NT2/D1 (cell line): Measurements from ENCODE around the gene ATP5F1A.
"Not testable (repeated sequence)": the region's sequence is repeated elsewhere in the genome, so short reads cannot be mapped to it uniquely, and the experiment has no call there.

ENCODE experiments used
- DNase-seq: peaks from one replicate; pipeline ENCODE4 v3.0.0-alpha.2; 2011; ENCODE audit warnings: low read depth, low spot score
- H3K27me3 ChIP-seq: 2 replicates; pipeline ENCODE4 v1.6.0; 2011; ENCODE audit warnings: mild to moderate bottlenecking; ENCODE audit not compliant: insufficient read length, insufficient read depth
- H3K36me3 ChIP-seq: 2 replicates; pipeline ENCODE4 v1.6.1; 2011; ENCODE audit warnings: mild to moderate bottlenecking, low read length, mixed read lengths; ENCODE audit not compliant: insufficient read depth, insufficient read length
- H3K4me1 ChIP-seq: 2 replicates; pipeline ENCODE4 v1.5.1; 2011; ENCODE audit not compliant: insufficient read depth, insufficient read length
- H3K4me3 ChIP-seq: 2 replicates; pipeline ENCODE4 v1.5.1; 2011; ENCODE audit warnings: low read depth; ENCODE audit not compliant: insufficient read length
- H3K9ac ChIP-seq: 2 replicates; pipeline ENCODE4 v1.6.0; 2011; ENCODE audit warnings: low read depth; ENCODE audit not compliant: insufficient read length
- H3K9me3 ChIP-seq: 2 replicates; pipeline ENCODE4 v1.5.1; 2011; ENCODE audit warnings: mild to moderate bottlenecking, low read length; ENCODE audit not compliant: insufficient read depth
- SUZ12 ChIP-seq: IDR thresholded peaks from 2 replicates; pipeline ENCODE4 v1.6.1; 2011; ENCODE audit not compliant: insufficient read length, insufficient read depth; ENCODE audit errors: extremely low read depth
- YY1 ChIP-seq: IDR thresholded peaks from 2 replicates; pipeline ENCODE4 v1.6.1; 2011; ENCODE audit not compliant: insufficient read length, insufficient read depth
- ZNF274 ChIP-seq: IDR thresholded peaks from 2 replicates; pipeline ENCODE4 v1.6.1; 2011; ENCODE audit warnings: mild to moderate bottlenecking, low read depth, low read length

The ATP5F1A gene

GRCh38 chr18:46097801-46098615 is at the start of gene ATP5F1A:
TSS of gene ATP5F1A (minus strand) at chr18:46098296. CDS start at chr18:46098231, 65 bp downstream.
- no peaks in the 10 kb centered on the region for H3K9me3 ChIP-seq
- H3K4me3 ChIP-seq: peak within 1 kb of the TSS; percentile 76
- DNase-seq: peak; percentile 42
- H3K4me1 ChIP-seq: no peaks in the 10 kb centered on the region
- H3K27me3 ChIP-seq: no peaks in the 10 kb centered on the region
- TF ChIP-seq SUZ12 (no peak), YY1 (peak; percentile 67)
- H3K36me3 ChIP-seq: peaks cover 31% of the 10 kb centered on the region
- H3K9ac ChIP-seq: peak within 1 kb of the TSS; percentile 89

DNA sequence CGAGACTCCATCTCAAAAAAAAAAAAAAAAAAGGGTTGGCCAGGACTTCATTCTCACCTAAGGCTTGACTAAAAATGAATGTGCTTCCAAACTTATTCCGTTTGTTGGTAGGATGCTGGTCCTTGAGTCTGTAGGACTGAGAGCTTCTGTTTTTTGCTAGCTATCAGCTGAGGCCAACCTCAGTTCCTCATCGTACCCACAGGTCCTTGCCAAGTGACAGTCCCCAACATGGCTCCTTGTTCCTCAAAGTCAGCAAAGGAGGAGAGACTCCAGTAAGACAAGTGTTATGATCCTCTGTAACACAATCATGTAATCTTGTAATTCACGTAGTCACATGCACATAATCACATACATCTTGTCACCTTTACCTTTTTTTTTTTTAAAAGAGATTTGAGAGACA is 43.1 kb upstream of the ATP5F1A start:
- no peak overlapping the region for H3K4me3 ChIP-seq
- TF ChIP-seq YY1: no peak
- TF ChIP-seq SUZ12: no peak
- no peak for TF ChIP-seq ZNF274
- DNase-seq: no peak
- no peak overlapping the region for H3K9ac ChIP-seq
- no peaks in the 10 kb centered on the region for H3K9me3 ChIP-seq
- H3K4me1 ChIP-seq: no peaks in the 10 kb centered on the region
- H3K27me3 ChIP-seq: no peaks in the 10 kb centered on the region
- no peaks in the 10 kb centered on the region for H3K36me3 ChIP-seq

DNA sequence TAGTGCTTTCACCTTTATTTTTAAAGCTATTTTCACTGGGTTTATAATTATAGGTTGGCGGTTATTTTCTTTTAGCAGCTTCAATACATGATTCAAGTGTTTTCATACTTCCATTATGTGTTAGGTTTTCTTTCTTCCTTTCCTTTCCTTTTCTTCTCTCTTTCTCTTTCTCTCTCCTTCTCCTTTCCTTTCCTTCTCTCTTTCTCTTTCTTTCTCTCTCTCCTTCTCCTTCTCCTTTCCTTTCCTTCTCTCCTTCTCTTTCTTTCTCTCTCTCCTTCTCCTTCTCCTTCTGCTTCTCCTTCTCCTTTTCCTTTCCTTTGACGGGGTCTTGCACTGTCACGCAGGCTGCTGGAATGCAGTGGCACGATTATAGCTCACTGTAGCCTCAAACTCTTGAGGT is 42.1 kb upstream of the ATP5F1A start:
- no peaks in the 10 kb centered on the region for H3K27me3 ChIP-seq
- H3K4me3 ChIP-seq: no peak overlapping the region
- DNase-seq: no peak
- no peaks in the 10 kb centered on the region for H3K9me3 ChIP-seq
- no peak overlapping the region for H3K9ac ChIP-seq
- no peak for TF ChIP-seq YY1
- no peak for TF ChIP-seq ZNF274
- TF ChIP-seq SUZ12: no peak
- no peaks in the 10 kb centered on the region for H3K36me3 ChIP-seq
- no peaks in the 10 kb centered on the region for H3K4me1 ChIP-seq

DNA sequence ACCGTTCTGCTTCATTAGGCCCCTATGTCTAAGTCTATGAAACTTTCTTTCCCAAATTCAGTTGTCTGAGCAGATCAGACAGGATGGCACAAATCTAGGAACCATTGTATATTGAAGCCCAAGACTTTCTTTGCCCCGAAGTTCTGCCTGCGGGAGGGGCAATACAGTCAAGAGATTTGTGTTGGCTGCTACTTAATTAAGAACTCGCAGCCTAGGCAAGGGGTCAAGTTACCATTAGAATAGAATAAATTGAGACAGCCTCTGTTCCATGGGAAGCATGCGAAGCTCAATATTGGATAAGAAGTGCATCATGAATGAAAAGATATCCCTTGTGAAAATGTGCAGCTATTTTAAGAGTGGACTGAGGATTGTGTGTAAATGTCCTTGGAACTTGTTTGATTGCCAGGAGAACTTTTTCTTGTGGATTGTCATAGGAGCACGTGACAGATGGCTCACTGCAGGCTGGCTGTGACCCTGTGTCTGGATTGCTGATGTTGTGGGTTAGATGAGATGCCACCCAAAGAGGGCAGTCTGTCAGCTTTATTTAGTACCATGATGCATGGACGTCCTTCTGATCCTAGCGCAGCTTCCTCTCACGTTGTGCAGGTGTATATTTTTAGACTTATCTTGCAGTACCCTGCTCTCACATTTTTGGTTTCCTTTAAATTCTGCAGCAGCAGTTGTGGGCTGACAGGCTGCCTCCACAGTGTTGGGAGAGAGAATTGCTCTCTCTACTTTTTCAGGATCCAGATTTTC is 37.0 kb upstream of the ATP5F1A start:
- TF ChIP-seq ZNF274 (no peak), SUZ12 (no peak)
- DNase-seq: no peak
- Histone ChIP-seq H3K36me3 (peaks cover 5% of the 10 kb centered on the region), H3K9me3 (no peaks in the 10 kb centered on the region), H3K27me3 (no peaks in the 10 kb centered on the region), H3K4me1 (no peaks in the 10 kb centered on the region), H3K4me3 (no peak overlapping the region), H3K9ac (no peak overlapping the region)

DNA sequence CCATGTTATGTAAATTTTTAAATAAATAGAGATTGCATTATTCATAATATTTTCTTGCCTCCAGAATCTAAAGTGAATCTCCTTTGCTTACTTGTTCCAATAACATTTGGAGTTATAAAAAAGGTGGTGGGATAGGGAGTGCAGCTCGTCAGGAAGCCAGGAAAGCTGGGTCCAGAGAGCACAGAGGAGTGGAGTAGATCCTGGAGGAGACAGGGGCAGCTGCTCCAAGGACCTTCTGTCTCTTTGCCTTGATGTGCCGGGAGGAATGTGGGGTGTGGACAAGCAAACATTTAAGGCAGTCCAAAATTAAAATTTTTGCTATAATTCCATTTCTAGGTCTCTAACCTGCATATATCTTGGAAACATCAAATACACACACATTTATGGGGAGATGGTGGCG is 35.4 kb upstream of the ATP5F1A start:
- no peaks in the 10 kb centered on the region for H3K4me1 ChIP-seq
- DNase-seq: no peak
- H3K27me3 ChIP-seq: no peaks in the 10 kb centered on the region
- no peak for TF ChIP-seq YY1
- no peak for TF ChIP-seq SUZ12
- TF ChIP-seq ZNF274: no peak
- peaks cover 21% of the 10 kb centered on the region for H3K36me3 ChIP-seq
- no peak overlapping the region for H3K4me3 ChIP-seq
- no peak overlapping the region for H3K9ac ChIP-seq
- H3K9me3 ChIP-seq: no peaks in the 10 kb centered on the region

DNA sequence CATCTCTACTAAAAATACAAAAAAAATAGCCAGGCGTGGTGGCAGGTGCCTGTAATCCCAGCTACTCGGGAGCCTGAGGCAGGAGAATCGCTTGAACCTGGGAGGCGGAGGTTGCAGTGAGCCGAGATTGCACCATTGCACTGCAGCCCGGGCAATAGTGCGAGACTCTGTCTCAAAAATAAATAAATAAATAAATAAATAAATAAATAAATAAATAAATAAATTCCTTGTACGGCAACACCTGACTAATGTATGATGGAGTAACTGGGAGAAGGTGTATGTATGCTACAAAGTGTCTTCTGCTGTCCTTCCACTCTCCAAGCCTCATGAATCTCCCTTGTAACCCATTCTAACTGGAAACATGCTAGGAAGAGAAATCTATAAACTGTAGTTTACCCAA is 32.5 kb upstream of the ATP5F1A start:
- H3K9ac ChIP-seq, H3K27me3 ChIP-seq, H3K9me3 ChIP-seq, H3K4me1 ChIP-seq, DNase-seq, H3K4me3 ChIP-seq: not testable (repeated sequence)
- peaks cover 35% of the 10 kb centered on the region for H3K36me3 ChIP-seq

DNA sequence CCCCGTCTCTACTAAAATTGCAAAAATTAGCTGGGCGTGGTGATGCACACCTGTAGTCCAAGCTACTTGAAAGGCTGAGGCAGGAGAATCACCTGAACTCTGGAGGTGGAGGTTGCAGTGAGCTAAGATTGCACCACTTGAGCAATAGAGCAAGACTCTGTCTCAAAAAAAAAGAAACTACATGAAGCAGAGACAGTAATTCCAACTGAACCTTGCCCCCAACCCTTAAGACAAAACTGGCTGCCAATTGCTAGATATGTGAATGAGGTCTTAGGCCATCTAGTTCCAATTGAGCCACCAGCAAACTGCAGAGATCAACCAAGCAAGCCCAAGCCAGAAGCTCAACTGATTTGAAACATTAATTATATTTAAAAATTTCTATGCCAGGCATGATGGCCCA is 32.0 kb upstream of the ATP5F1A start:
- DNase-seq: no peak

GRCh38 chr18:46126625-46127024 is 28.5 kb upstream of the ATP5F1A start:
- not testable (repeated sequence) for H3K4me3 ChIP-seq, H3K9me3 ChIP-seq
- H3K36me3 ChIP-seq: peaks cover 53% of the 10 kb centered on the region

More for the DNA sequence above, 32.0 kb upstream of the ATP5F1A start:
- H3K4me1 ChIP-seq: no peaks in the 10 kb centered on the region
- no peak overlapping the region for H3K9ac ChIP-seq
- no peak for TF ChIP-seq ZNF274
- H3K4me3 ChIP-seq: no peak overlapping the region
- H3K27me3 ChIP-seq: no peaks in the 10 kb centered on the region
- H3K36me3 ChIP-seq: peaks cover 35% of the 10 kb centered on the region
- no peaks in the 10 kb centered on the region for H3K9me3 ChIP-seq

More at GRCh38 chr18:46126625-46127024, 28.5 kb upstream of the ATP5F1A start:
- H3K27me3 ChIP-seq, DNase-seq, H3K4me1 ChIP-seq, H3K9ac ChIP-seq: not testable (repeated sequence)
